GM19035 (cell line): ENCODE results near the gene OXGR1.
"Not testable (repeated sequence)": the region's sequence is repeated elsewhere in the genome, so short reads cannot be mapped to it uniquely, and the experiment has no call there.

ENCODE experiments used
- ATAC-seq: cut with Tn5 transposase; IDR thresholded peaks from one replicate; pipeline ENCODE4 v1.9.1; 2021; ENCODE audit not compliant: unreplicated experiment

OXGR1 gene

DNA sequence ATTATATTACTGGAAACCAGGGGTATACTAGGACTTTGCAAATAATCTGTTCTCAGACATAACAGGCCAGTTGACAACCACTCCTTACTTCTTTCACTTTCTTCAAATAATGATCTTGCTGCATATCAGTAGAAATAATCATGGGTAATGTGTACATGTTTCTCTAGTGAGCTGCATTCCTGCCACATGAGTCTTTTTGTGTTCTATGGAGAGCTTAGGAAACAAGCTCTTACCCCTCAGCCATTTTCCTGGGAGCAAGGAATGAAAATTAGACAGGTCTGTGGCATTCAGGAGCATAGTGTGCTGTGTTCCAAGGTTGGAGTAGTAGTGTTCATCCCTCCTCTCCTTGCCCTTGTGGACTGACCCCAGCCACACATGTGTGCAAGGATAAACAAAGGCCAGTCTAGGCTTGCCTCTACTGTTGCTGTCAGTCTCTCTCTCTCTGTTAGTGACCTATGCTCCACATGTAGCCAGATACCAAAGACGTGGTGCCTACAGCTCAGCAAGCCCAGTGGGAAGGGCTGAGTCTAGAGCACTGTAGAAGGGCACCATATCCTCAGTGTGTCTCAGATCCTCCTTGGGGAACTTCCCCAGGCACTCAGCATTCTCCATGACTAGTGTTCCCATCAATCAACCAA lies 11.5 kb upstream of the OXGR1 start:
- ATAC-seq = no peak

- no peak for ATAC-seq
Observed at GRCh38 chr13:97004886-97005285, 10.6 kb upstream of the OXGR1 start.

- ATAC-seq = no peak
Observed at GRCh38 chr13:97004096-97004876, 10.0 kb upstream of the OXGR1 start.

DNA sequence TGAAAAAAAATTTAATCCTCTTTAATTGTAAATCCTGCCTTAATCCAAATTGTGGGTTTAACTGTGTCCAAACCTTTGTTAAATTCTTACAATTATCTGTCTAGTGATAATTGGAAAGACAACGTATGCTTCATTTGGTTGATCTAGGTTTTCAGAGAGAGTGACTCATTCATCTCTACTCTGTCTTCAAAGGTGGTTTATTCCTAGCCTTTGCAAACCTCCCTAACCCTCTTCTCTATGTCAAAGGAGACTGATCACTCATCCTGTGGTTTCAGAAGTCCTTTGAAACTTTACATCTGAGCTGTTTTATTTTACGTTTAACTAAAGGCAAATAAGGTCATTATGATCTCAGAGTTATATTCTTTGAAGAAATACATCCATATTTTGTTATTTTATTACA lies 8.8 kb upstream of the OXGR1 start:
- no peak for ATAC-seq

DNA sequence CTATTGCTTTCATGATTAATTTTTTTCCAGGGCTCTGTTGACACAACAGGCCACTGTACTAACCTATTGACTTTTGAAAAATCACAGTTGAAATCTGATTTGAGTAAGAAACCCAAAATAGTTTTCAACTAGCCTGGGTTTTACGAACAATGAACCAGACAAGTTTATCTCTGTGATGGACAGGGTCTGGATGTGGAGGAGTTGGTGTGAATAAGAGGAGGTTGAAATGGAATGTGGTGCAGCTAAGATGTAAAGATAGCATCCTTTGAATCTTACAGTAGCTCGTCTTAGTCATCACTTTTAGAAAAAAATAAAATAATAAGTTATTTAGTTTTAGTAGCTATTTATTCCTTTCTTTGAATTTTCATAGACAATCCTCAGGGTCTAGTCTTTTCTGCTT lies 8.3 kb upstream of the OXGR1 start:
- no peak for ATAC-seq

GRCh38 chr13:97001636-97002035 lies 7.4 kb upstream of the OXGR1 start:
- no peak for ATAC-seq

DNA sequence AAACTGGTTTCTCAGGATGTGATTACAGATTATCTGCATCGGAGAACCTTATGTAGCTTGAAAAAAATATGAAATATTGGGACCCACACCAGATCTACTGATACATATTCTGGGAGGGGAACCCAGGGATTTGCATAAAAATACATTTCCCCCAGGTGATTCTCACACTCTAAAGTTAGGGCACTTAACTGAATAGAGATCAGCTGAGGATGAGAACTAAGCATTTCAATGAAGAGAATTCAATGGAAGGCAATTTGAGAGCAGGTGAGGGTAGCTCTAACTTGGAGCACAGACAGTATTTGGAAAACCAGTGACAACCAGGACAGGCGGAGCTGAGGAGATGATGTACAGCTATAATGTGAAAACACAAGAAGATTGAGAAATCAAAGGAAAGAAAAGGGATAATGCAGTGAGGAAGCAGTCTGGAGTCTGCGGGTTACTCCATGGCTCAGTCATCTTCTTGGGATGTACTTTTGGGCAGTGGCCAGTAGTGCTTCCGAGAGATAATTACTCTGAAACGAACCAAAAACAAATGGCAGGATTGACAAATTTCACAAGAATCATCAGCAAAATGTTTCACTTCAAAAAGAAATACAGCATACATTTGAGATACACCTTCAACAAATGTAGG lies 6.1 kb upstream of the OXGR1 start:
- no peak for ATAC-seq

- no peak for ATAC-seq
Observed at GRCh38 chr13:96999091-96999490, 4.8 kb upstream of the OXGR1 start.

GRCh38 chr13:96998051-96998450 lies 3.8 kb upstream of the OXGR1 start:
- ATAC-seq = no peak

GRCh38 chr13:96996886-96997285 lies 2.6 kb upstream of the OXGR1 start:
- ATAC-seq = no peak

DNA sequence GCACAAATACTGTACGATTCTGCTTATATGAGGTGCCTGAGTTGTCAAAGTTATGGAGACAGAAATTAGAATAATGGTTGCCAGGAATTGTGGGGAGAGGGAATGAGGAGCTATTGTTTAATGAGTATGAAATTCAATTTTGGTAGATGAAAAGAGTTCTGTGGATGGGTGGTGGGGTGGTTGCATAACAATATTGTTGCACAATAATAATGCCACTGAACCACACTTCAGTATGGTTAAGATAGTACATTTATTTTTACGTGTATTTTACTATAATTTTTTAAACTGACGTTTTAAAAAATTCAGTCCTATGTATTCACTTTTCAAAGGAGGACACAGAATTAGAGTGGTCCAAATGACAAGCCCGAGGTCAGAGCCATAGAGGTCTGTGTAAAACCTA lies 1.8 kb upstream of the OXGR1 start:
- no peak for ATAC-seq

DNA sequence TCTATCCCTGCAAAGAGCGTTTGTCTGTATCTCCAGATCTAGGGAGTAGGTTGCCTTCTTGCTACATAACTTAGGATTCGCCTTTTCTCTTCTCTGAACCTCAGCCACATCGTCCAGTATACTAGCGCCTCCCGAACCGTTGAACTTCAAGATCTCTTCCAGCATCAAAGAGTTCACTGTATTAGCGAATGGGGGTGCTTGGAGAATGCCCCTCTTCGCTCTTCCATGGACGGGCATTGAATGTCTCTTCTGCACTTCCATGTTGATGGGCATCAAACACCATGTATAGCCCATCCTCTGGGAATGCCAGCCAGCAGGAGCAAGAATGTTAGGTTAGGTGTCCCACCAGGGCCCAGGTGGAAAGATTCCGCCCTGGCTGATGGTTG lies 575 bp upstream of the OXGR1 start:
- no peak for ATAC-seq

- ATAC-seq = no peak
Observed at GRCh38 chr13:96993634-96994016, 651 bp downstream of the OXGR1 start.

DNA sequence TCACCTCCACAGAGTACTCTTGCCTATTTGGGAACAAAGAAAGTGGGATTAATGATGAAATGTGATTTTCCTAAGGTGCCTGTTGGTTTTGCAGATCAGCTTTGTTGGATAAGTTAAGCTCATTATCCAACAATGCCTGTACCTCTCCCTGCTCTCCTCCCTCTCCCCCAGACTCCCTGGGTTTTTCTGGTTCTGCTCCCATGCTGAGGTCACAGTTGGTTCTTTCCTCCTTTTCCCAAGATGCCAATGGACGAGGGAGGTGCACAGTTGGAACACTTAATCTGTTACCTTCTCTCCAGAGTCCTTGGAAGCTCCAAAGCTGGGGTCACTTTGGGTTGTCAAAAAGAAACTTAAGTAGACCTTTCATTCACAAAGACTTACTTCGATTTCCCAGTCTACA lies 1.6 kb downstream of the OXGR1 start:
- ATAC-seq = no peak

- ATAC-seq = no peak
Observed at GRCh38 chr13:96991072-96991471, 3.2 kb downstream of the OXGR1 start.

DNA sequence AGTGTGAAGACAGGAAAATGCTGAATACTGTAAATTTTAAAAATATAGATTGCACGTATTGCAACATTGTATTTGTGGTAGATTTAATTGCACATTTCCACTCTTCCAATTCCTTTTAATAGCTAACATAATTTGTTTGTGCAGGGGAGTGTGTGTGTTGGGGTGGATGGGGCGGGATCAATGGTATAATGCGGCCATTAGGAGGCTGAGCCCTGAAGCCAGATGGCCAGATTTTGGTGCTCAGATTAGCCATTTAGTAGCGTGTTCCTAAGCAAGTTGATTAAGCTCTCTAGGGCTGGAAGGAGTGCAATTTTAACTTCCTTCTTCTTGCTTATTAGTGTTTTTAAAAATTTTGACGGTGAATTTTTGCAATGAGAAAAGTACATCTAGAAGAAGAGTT lies 5.8 kb downstream of the OXGR1 start:
- no peak for ATAC-seq

GRCh38 chr13:96984051-96984508 lies 10.2 kb downstream of the OXGR1 start:
- ATAC-seq = peak; percentile 100

GRCh38 chr13:96982672-96983071 lies 11.6 kb downstream of the OXGR1 start:
- no peak for ATAC-seq

GRCh38 chr13:96979861-96980260 lies 14.4 kb downstream of the OXGR1 start:
- not testable (repeated sequence) for ATAC-seq

DNA sequence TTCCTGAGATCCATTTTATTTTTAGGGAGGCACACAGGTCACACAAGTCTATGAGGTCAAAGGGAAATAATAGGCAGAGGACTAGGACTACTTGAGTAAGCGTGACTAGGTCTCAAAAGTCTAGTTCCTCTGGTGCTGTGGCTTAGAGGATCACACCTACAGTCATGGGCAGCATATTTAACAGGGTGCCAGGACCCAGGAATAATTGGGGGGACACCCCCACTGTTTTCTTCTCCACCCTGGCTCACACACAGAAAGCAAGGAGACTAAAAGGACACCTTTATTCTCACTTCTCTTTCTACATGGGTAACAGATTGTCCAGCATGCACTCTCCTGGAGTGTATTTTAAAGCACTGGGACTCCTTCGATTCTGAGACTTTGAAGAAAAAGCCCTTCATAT lies 26.2 kb downstream of the OXGR1 start:
- ATAC-seq = no peak

DNA sequence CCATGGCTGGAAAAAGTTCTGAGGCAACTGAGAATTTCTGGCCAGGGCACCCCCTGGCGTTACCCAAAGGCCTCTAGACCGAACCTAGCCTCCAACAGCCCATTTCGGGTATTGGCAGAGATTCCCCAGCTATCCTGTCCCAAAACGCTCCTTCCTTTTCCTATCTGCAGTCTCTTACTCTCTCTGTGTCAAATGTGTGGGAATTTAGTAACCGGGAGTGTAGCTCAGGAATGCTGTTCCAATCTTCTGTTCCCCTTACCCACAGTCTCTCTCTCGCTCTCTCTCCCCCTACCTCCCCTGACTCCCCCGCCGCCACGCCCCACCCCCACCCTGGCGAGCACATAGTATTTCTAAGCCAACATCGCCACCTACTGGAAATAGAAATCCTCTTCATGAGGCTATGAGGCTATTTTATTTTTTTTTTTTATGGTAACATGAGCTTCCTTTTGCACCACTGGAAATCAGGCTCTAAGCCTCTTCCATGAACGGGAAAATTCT lies 27.0 kb downstream of the OXGR1 start:
- no peak for ATAC-seq
